GM19239 (cell line): ENCODE data around the gene PALM2AKAP2.

Source experiments
- DNase-seq: peaks from one replicate; pipeline ENCODE4 v3.0.0; 2011; ENCODE audit warnings: low spot score; ENCODE audit not compliant: insufficient read length
- FAIRE-seq: peaks from 2 replicates; lab custom pipeline; 2011; peaks lifted over from hg19 to GRCh38; lab: Jason Lieb, UNC

The PALM2AKAP2 gene

DNA sequence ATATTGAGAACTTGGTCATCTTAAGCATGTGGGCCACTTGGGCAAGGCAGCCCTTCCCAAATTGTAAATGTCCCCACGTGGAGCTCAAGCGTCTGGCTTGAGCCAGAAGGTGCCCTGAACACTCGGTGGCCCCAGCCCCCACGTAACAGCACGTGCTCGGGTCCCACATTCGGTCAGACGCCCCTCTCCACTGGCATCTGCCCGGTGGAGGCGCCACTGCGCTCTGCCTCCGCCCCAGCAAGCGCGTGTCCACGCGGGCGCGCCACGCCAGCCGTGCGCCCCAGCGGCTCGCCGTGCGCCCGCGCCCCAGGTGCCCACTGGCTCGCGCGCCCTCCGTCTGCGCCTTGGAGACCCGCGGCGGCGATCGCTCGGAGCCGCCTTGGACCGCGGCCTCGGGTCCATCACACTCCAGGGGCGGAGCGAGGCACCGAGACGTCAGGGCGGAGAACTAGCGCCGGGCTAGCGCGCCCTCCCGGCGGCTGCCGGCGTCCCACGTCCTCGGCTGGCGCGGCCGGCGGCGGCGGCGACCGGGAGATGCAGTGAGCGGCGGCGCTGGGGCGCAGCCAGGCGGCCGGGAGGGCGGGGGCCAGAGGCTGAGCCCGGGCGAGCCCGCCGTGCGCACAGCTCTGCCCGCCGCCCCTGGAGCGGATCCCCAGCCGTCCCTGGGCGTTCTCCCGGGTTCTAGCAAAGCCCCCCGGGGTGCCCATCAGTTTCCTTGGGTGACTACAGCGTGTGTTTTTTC, at the start of gene PALM2AKAP2:
Gene PALM2AKAP2, plus strand, starts transcription at position 488 of the 742 bp plus-strand sequence. CDS start 291 bp downstream, outside the sequence.
- DNase-seq: no peak
- no peak for FAIRE-seq

GRCh38 chr9:109730228-109730627, 49.8 kb upstream of the PALM2AKAP2 start:
- FAIRE-seq (no peak), DNase-seq (no peak)

- FAIRE-seq (no peak), DNase-seq (no peak)
Measured at GRCh38 chr9:109733690-109734089, 46.3 kb upstream of the PALM2AKAP2 start.

DNA sequence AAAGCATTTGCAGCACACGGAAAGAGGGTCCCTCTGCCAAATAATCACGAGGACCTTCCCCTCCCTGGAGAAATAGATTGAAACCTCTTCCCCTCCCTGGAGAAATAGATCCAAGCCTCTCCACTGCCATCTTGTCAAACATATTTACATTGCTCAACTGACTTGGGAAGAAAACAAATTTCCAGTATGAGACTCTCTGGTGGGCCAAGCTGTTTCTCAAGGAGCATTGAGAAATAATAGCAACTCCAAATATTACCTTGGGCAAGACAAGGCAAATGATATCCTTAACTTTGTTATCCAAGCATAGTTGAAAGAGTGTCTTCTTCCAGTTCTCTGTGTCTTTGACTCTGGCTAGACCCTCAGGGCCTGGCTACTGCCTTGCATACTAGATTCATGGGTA, 45.2 kb upstream of the PALM2AKAP2 start:
- FAIRE-seq (no peak), DNase-seq (no peak)

GRCh38 chr9:109735801-109736200, 44.2 kb upstream of the PALM2AKAP2 start:
- no peak for FAIRE-seq

GRCh38 chr9:109737295-109737694, 42.7 kb upstream of the PALM2AKAP2 start:
- DNase-seq (no peak), FAIRE-seq (no peak)

More at GRCh38 chr9:109735801-109736200, 44.2 kb upstream of the PALM2AKAP2 start:
- no peak for DNase-seq

- FAIRE-seq (no peak), DNase-seq (no peak)
Measured at GRCh38 chr9:109739760-109740159, 40.2 kb upstream of the PALM2AKAP2 start.

- no peak for FAIRE-seq
- no peak for DNase-seq
Measured at GRCh38 chr9:109742776-109743348, 37.1 kb upstream of the PALM2AKAP2 start.

- DNase-seq (no peak), FAIRE-seq (no peak)
Measured at GRCh38 chr9:109743696-109744095, 36.3 kb upstream of the PALM2AKAP2 start.

DNA sequence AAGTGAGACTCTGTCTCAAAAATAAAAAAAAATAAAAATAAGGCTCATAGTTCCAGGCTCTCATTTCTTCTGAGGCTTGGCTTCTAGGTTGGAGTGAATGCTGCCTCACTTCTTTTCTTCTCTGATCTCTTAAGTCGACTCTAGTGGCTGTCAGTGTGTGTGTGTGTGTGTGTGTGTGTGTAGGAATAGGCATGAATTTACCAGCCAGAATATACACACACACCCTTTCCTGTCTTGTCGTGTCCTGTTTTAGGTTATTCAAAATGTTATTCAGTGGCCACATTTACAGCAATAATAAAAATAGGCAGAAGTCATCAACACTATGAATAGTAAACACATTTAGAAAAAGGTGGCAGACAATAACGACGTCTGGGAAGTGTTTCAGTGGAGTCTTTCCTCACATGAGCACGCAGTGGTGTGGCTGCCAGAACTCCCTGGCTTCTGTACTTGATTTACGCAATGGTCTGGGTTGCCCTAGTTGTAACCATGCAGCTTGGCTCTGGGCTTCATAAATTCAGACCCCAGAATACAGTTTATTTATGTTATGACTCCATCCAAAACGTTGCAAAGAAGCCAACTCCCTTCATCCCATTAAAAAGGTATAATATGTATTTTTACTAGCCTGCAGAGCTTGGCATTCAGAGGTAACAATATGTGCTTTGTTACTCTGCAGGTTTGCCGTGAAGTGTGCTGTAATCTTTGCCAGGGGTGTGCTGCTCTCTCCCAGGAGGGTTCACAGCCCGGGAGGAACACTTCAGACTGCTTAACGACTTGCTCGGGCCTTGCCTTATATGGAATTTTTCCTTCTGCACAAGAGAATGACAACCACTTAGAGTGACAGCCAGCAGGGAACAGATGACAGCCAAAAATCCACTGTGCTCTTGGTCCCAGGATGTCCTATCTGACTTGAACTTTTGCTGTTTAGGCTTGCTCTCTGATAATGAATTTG, 34.4 kb upstream of the PALM2AKAP2 start:
- FAIRE-seq (no peak), DNase-seq (no peak)

DNA sequence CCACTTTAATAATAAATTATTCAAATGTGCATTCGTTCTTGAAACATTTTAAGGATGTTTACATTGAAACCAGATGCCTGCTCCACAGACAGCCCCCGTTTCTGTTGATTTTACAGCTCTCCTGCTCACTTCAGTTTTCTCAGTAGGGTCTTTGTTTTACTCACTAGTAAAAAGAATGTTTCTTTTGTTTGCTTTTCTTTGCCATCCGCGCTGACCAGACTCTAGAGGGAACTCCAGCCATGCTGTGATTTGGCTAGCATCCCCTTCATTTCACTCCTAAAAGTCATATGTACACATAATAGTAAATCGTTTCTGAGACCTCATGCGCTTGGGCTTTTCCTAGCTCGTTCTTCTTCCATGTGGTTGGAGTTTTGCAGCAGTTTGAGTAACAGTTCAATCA, 28.7 kb upstream of the PALM2AKAP2 start:
- FAIRE-seq (no peak), DNase-seq (no peak)

- FAIRE-seq: no peak
- no peak for DNase-seq
Measured at GRCh38 chr9:109753308-109753707, 26.7 kb upstream of the PALM2AKAP2 start.

- DNase-seq: no peak
- no peak for FAIRE-seq
Measured at GRCh38 chr9:109755040-109755439, 25.0 kb upstream of the PALM2AKAP2 start.

DNA sequence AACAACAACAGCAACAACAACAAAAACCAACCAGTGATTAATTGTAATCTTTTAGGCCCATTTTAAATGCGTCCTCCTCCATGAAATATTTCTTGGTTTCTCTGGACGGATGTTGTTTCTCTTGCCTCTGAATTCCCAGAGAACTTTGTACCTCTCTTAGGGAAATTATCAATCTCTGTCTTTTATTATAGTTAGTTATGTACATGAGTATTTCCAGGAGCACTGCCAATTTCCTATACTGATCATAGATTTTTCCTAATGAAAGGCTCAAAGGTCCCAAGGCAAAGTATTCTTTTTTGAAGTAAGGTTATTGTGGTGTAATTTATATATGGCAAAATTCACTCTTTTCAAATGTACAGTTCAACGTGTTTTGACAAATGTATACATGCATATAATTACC, 20.4 kb upstream of the PALM2AKAP2 start:
- DNase-seq (no peak), FAIRE-seq (no peak)

- FAIRE-seq (no peak), DNase-seq (no peak)
Measured at GRCh38 chr9:109765278-109765677, 14.7 kb upstream of the PALM2AKAP2 start.

GRCh38 chr9:109765830-109766229, 14.2 kb upstream of the PALM2AKAP2 start:
- no peak for DNase-seq

GRCh38 chr9:109766351-109766750, 13.6 kb upstream of the PALM2AKAP2 start:
- no peak for FAIRE-seq
- DNase-seq: no peak

More at GRCh38 chr9:109765830-109766229, 14.2 kb upstream of the PALM2AKAP2 start:
- FAIRE-seq: no peak

- FAIRE-seq (no peak), DNase-seq (no peak)
Measured at GRCh38 chr9:109767404-109767803, 12.6 kb upstream of the PALM2AKAP2 start.

- DNase-seq (no peak), FAIRE-seq (no peak)
Measured at GRCh38 chr9:109767814-109768213, 12.2 kb upstream of the PALM2AKAP2 start.

GRCh38 chr9:109769250-109769649, 10.7 kb upstream of the PALM2AKAP2 start:
- DNase-seq (no peak), FAIRE-seq (no peak)

DNA sequence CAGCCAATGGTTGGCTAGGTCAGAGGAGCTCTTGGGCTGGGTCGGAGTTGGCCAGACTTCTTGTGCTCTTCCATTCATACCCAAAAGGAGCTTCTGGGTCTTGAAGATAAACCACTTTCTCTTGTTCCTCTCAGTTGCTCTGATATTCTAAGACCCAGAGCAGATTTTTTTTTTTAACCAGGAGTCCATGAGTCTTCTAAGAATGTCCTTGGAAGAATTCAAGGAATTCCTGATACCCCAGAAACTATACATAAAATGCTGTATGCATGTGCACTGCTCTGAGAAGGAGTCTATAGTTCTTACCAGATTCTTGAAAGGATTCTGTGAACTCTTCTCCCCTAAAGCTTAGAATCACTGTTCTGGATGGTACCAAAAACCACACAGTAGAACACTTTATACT, 9.9 kb upstream of the PALM2AKAP2 start:
- FAIRE-seq: no peak

More for the DNA sequence above, 9.9 kb upstream of the PALM2AKAP2 start:
- DNase-seq: no peak
